H9 (cell line): ENCODE data around the gene ZNF836. TPM values are rescaled to one million over a fixed set of nuclear protein-coding genes. Genes with fewer than 3 reads are reported as not detected.

Experiments
- DNase-seq: peaks from one replicate; pipeline ENCODE4 v3.0.0-alpha.2; 2017
- H2AFZ ChIP-seq: one replicate; pipeline ENCODE4 v1.6.1; 2013; ENCODE audit warnings: mild to moderate bottlenecking, low read length, control low read depth, moderate library complexity
- H2AK5ac ChIP-seq: 2 replicates; pipeline ENCODE4 v1.6.1; 2013; ENCODE audit warnings: low read length, control low read depth, mixed read lengths; ENCODE audit not compliant: insufficient read length
- H2BK120ac ChIP-seq: one replicate; pipeline ENCODE4 v1.6.1; 2013; ENCODE audit warnings: low read depth, mild to moderate bottlenecking, low read length, control low read depth, inconsistent platforms; ENCODE audit not compliant: poor library complexity, severe bottlenecking
- H2BK12ac ChIP-seq: 2 replicates; pipeline ENCODE4 v1.6.1; 2013; ENCODE audit warnings: low read length, control low read depth, mixed read lengths, low read depth; ENCODE audit not compliant: insufficient read length
- H2BK15ac ChIP-seq: 2 replicates; pipeline ENCODE4 v1.6.1; 2013; ENCODE audit warnings: low read depth, low read length, control low read depth
- H2BK20ac ChIP-seq: one replicate; pipeline ENCODE4 v1.6.1; 2013; ENCODE audit warnings: low read depth, mild to moderate bottlenecking, low read length, control low read depth, inconsistent platforms; ENCODE audit not compliant: poor library complexity, severe bottlenecking
- H2BK5ac ChIP-seq: 2 replicates; pipeline ENCODE4 v1.6.1; 2013; ENCODE audit warnings: low read length, control low read depth, mixed read lengths; ENCODE audit not compliant: insufficient read length
- H3K14ac ChIP-seq: 2 replicates; pipeline ENCODE4 v1.6.1; 2013; ENCODE audit warnings: low read length, control low read depth; ENCODE audit not compliant: insufficient read depth
- H3K18ac ChIP-seq: 2 replicates; pipeline ENCODE4 v1.6.1; 2013; ENCODE audit warnings: low read depth, mild to moderate bottlenecking, mixed read lengths, low read length, control low read depth; ENCODE audit not compliant: insufficient read length
- H3K23ac ChIP-seq: 2 replicates; pipeline ENCODE4 v1.6.1; 2013; ENCODE audit warnings: low read length, control low read depth, mixed read lengths, low read depth; ENCODE audit not compliant: insufficient read length
- H3K23me2 ChIP-seq: 2 replicates; pipeline ENCODE4 v1.6.1; 2013; ENCODE audit warnings: low read depth, mild to moderate bottlenecking, mixed read lengths, low read length, control low read depth; ENCODE audit not compliant: insufficient read length, poor library complexity, severe bottlenecking
- H3K27ac ChIP-seq: 2 replicates; pipeline ENCODE4 v1.5.1; 2013; ENCODE audit warnings: low read length, control low read depth, mixed read lengths, low read depth; ENCODE audit not compliant: insufficient read length
- H3K27me3 ChIP-seq: 2 replicates; pipeline ENCODE4 v1.6.1; 2013; ENCODE audit warnings: low read length, control low read depth, inconsistent platforms; ENCODE audit not compliant: insufficient read depth
- H3K4ac ChIP-seq: 2 replicates; pipeline ENCODE4 v1.6.1; 2013; ENCODE audit warnings: low read depth, mild to moderate bottlenecking, control low read depth, inconsistent platforms, low read length, moderate library complexity
- H3K4me1 ChIP-seq: 2 replicates; pipeline ENCODE4 v1.6.1; 2013; ENCODE audit warnings: low read length, control low read depth, inconsistent platforms; ENCODE audit not compliant: insufficient read depth
- H3K4me2 ChIP-seq: 2 replicates; pipeline ENCODE4 v1.6.1; 2013; ENCODE audit warnings: low read length, control low read depth, mixed read lengths; ENCODE audit not compliant: insufficient read length, insufficient read depth
- H3K56ac ChIP-seq: 2 replicates; pipeline ENCODE4 v1.6.1; 2013; ENCODE audit warnings: low read depth, mild to moderate bottlenecking, mixed read lengths, low read length, control low read depth; ENCODE audit not compliant: insufficient read length
- H3K79me1 ChIP-seq: 2 replicates; pipeline ENCODE4 v1.6.1; 2013; ENCODE audit warnings: low read depth, mild to moderate bottlenecking, moderate library complexity, low read length, control low read depth, inconsistent platforms; ENCODE audit not compliant: insufficient read depth, poor library complexity, severe bottlenecking
- H3K79me2 ChIP-seq: 2 replicates; pipeline ENCODE4 v1.6.1; 2013; ENCODE audit warnings: low read length, control low read depth, inconsistent platforms; ENCODE audit not compliant: insufficient read depth
- H3K9ac ChIP-seq: 2 replicates; pipeline ENCODE4 v1.6.1; 2013; ENCODE audit warnings: low read length, control low read depth, mixed read lengths; ENCODE audit not compliant: insufficient read length; ENCODE audit errors: extremely low read depth
- H3K9me3 ChIP-seq: one replicate; pipeline ENCODE4 v1.6.1; 2013; ENCODE audit warnings: low read depth, low read length, inconsistent platforms; ENCODE audit not compliant: control insufficient read depth
- H3T11ph ChIP-seq: one replicate; pipeline ENCODE4 v1.6.1; 2013; ENCODE audit warnings: mild to moderate bottlenecking, low read length, control low read depth, inconsistent platforms
- H4K20me1 ChIP-seq: one replicate; pipeline ENCODE4 v1.6.1; 2013; ENCODE audit not compliant: control insufficient read depth, insufficient read length, insufficient read depth
- H4K5ac ChIP-seq: 2 replicates; pipeline ENCODE4 v1.6.1; 2013; ENCODE audit warnings: low read depth, mild to moderate bottlenecking, mixed read lengths, low read length, control low read depth; ENCODE audit not compliant: insufficient read length
- H4K8ac ChIP-seq: replicated peaks from 2 replicates; pipeline ENCODE4 v1.6.1; 2013; ENCODE audit warnings: low read length, control low read depth, mixed read lengths, low read depth; ENCODE audit not compliant: insufficient read length
- H4K91ac ChIP-seq: 2 replicates; pipeline ENCODE4 v1.6.1; 2013; ENCODE audit warnings: low read depth, mild to moderate bottlenecking, moderate library complexity, mixed read lengths, low read length, control low read depth; ENCODE audit not compliant: insufficient read length
- H3K27ac Mint-ChIP-seq, 3 experiments: 2 replicates in 2 of 3; 3 replicates in 1 of 3; pipeline ENCODE4 v1.8.0; 2020 to 2021; ENCODE audit warnings: mixed read lengths in 3 of 3, mild to moderate bottlenecking in 1 of 3, moderate library complexity in 1 of 3
- H3K27me3 Mint-ChIP-seq: 2 replicates; pipeline ENCODE4 v1.8.0; 2021; ENCODE audit warnings: low read depth, mild to moderate bottlenecking, moderate library complexity, mixed read lengths
- H3K36me3 Mint-ChIP-seq, 3 experiments: 2 replicates in 2 of 3; 3 replicates in 1 of 3; pipeline ENCODE4 v1.8.0; 2020 to 2021; ENCODE audit warnings: low read depth in 3 of 3, mixed read lengths in 3 of 3; ENCODE audit not compliant: insufficient read depth in 1 of 3
- H3K4me1 Mint-ChIP-seq, 2 experiments: 2 replicates each; pipeline ENCODE4 v1.8.0; 2020; ENCODE audit warnings: mixed read lengths in 2 of 2
- H3K4me3 Mint-ChIP-seq, 2 experiments: 2 replicates in 1 of 2; 3 replicates in 1 of 2; pipeline ENCODE4 v1.8.0; 2020 to 2021; ENCODE audit warnings: mild to moderate bottlenecking in 2 of 2, mixed read lengths in 2 of 2, moderate library complexity in 1 of 2
- H3K9me3 Mint-ChIP-seq, 2 experiments: 2 replicates in 1 of 2; 3 replicates in 1 of 2; pipeline ENCODE4 v1.8.0; 2020; ENCODE audit warnings: mild to moderate bottlenecking in 2 of 2, mixed read lengths in 2 of 2, moderate library complexity in 1 of 2
- CTCF ChIP-seq: fragments of 200-600 bp; sonication (generic); conservative IDR thresholded peaks from 3 replicates; pipeline ENCODE4 v1.8.0; 2021; ENCODE audit warnings: antibody characterized with exemption, mild to moderate bottlenecking
- WGBS: extraction: QIAGEN DNeasy Blood & Tissue Kit; methylation state at CpG from one replicate; pipeline ENCODE4 v1.1.7; 2013; ENCODE audit warnings: missing lambda C conversion rate, low lambda C conversion rate, mixed read lengths; ENCODE audit not compliant: insufficient read length; ENCODE audit errors: extremely low coverage; 5-methylcytosine and 5-hydroxymethylcytosine counted together
- total RNA-seq: library from RNA; stranded (reverse); gene quantifications from 2 replicates; pipeline ENCODE4 v1.2.1, GENCODE V29; 2021

Gene ZNF836
- total RNA-seq, 1 experiment from 2014 or later = 17.4 TPM

- H2BK120ac ChIP-seq = no peak overlapping the region
- H3K56ac ChIP-seq = no peak overlapping the region
- H2BK20ac ChIP-seq = no peak overlapping the region
- no peak for TF ChIP-seq CTCF
- no peak overlapping the region for H2BK15ac ChIP-seq
- no CpG with 5 or more reads among the region's 6 CpGs for WGBS
- H3K9me3 Mint-ChIP-seq = peaks cover 94 to 96% of the 10 kb centered on the region in 2 experiments
- H4K91ac ChIP-seq = no peak overlapping the region
- no peak overlapping the region for H3K14ac ChIP-seq
- H4K8ac ChIP-seq = no peak overlapping the region
- H4K20me1 ChIP-seq = no peaks in the 10 kb centered on the region
- no peak overlapping the region for H3K27ac ChIP-seq
- peaks cover 16% of the 10 kb centered on the region for H3K27me3 Mint-ChIP-seq
- H3K27me3 ChIP-seq = no peaks in the 10 kb centered on the region
- H3K9ac ChIP-seq = no peak overlapping the region
- H3T11ph ChIP-seq = no peak overlapping the region
- H3K18ac ChIP-seq = no peak overlapping the region
- H3K23me2 ChIP-seq = no peaks in the 10 kb centered on the region
- no peak for DNase-seq
- H2BK12ac ChIP-seq = no peak overlapping the region
- H3K27ac Mint-ChIP-seq = no peak overlapping the region
- H3K23ac ChIP-seq = no peak overlapping the region
- peaks cover 92% of the 10 kb centered on the region for H3K9me3 ChIP-seq
- H3K4me2 ChIP-seq = no peak overlapping the region
- H2BK5ac ChIP-seq = no peak overlapping the region
- no peaks in the 10 kb centered on the region for H3K79me1 ChIP-seq
- H2AFZ ChIP-seq = no peak overlapping the region
- no peaks in the 10 kb centered on the region for H3K4me1 Mint-ChIP-seq
- H3K4me1 ChIP-seq = no peaks in the 10 kb centered on the region
- no peak overlapping the region for H3K4me3 Mint-ChIP-seq
- H3K4ac ChIP-seq = no peak overlapping the region
- H2AK5ac ChIP-seq = no peak overlapping the region
- H4K5ac ChIP-seq = no peak overlapping the region
- peaks cover 37 to 69% (median 50%) of the 10 kb centered on the region in 3 experiments for H3K36me3 Mint-ChIP-seq
- no peaks in the 10 kb centered on the region for H3K79me2 ChIP-seq
These were observed 60.6 kb downstream of the ZNF836 start for GRCh38 chr19:52110780-52111179.

Other genes starting within 250 kb of the ZNF836 start
- gene ZNF613, start 244.1 kb downstream of the ZNF836 start, total RNA-seq = 20.6 and 22.8 TPM in 2 replicates
- 9.7 and 12.9 TPM in 2 replicates for gene ZNF350, start 184.8 kb downstream of the ZNF836 start, total RNA-seq
- 11.3 and 12.0 TPM in 2 replicates for gene ZNF615, start 163.4 kb downstream of the ZNF836 start, total RNA-seq
- gene ZNF614, start 143.2 kb downstream of the ZNF836 start, total RNA-seq = 23.1 and 25.0 TPM in 2 replicates
- gene ZNF432, start 122.8 kb downstream of the ZNF836 start, total RNA-seq = 13.2 and 13.6 TPM in 2 replicates
- 21.5 and 23.3 TPM in 2 replicates for gene ZNF841, start 75.9 kb downstream of the ZNF836 start, total RNA-seq
- gene ZNF616, start 31.7 kb downstream of the ZNF836 start, total RNA-seq = 31.3 and 32.0 TPM in 2 replicates
- gene PPP2R1A, start 18.4 kb upstream of the ZNF836 start, total RNA-seq = 423 and 432 TPM in 2 replicates
- 31.4 and 33.6 TPM in 2 replicates for gene ZNF766, start 98.0 kb upstream of the ZNF836 start, total RNA-seq
- gene ZNF480, start 125.5 kb upstream of the ZNF836 start, total RNA-seq = 39.2 and 42.5 TPM in 2 replicates
- 5.9 and 6.4 TPM in 2 replicates for gene ZNF610, start 164.6 kb upstream of the ZNF836 start, total RNA-seq
- 1.9 and 2.3 TPM in 2 replicates for gene ZNF880, start 198.3 kb upstream of the ZNF836 start, total RNA-seq
- gene ZNF528, start 226.2 kb upstream of the ZNF836 start, total RNA-seq = 0.81 TPM in 2 replicates